VCaP (cell line): ENCODE measurements around the gene SIAH2.

Experiments
- H3K27ac ChIP-seq: fragments of 450-650 bp; 2 replicates; pipeline ENCODE4 v1.5.1; 2017
- TF ChIP-seq, protein P1 (sequence below): fragments of 450-650 bp; conservative IDR thresholded peaks from 2 replicates; pipeline ENCODE4 v1.5.1; 2017; ENCODE audit warnings: mild to moderate bottlenecking, moderate library complexity

Gene SIAH2

DNA sequence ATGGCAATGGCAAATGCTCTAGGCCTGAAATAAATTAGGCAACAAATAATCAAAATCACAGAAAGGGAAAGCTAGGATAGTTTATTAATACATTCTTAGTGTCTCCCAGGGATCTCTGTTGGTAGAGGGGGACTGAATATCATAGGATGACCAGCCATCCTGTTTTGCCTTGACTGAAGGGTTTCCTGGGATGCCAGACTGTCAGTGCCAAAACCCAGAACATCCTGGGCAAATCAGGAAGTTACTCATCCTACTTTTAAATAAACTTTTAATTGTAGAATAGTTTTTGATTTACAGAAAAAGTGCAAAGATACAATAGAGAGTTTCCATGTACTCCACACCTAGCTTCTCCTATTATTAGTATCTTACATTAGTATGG is 21.8 kb upstream of the SIAH2 start:
- TF ChIP-seq, protein P1, sequence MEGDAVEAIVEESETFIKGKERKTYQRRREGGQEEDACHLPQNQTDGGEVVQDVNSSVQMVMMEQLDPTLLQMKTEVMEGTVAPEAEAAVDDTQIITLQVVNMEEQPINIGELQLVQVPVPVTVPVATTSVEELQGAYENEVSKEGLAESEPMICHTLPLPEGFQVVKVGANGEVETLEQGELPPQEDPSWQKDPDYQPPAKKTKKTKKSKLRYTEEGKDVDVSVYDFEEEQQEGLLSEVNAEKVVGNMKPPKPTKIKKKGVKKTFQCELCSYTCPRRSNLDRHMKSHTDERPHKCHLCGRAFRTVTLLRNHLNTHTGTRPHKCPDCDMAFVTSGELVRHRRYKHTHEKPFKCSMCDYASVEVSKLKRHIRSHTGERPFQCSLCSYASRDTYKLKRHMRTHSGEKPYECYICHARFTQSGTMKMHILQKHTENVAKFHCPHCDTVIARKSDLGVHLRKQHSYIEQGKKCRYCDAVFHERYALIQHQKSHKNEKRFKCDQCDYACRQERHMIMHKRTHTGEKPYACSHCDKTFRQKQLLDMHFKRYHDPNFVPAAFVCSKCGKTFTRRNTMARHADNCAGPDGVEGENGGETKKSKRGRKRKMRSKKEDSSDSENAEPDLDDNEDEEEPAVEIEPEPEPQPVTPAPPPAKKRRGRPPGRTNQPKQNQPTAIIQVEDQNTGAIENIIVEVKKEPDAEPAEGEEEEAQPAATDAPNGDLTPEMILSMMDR: no peak

DNA sequence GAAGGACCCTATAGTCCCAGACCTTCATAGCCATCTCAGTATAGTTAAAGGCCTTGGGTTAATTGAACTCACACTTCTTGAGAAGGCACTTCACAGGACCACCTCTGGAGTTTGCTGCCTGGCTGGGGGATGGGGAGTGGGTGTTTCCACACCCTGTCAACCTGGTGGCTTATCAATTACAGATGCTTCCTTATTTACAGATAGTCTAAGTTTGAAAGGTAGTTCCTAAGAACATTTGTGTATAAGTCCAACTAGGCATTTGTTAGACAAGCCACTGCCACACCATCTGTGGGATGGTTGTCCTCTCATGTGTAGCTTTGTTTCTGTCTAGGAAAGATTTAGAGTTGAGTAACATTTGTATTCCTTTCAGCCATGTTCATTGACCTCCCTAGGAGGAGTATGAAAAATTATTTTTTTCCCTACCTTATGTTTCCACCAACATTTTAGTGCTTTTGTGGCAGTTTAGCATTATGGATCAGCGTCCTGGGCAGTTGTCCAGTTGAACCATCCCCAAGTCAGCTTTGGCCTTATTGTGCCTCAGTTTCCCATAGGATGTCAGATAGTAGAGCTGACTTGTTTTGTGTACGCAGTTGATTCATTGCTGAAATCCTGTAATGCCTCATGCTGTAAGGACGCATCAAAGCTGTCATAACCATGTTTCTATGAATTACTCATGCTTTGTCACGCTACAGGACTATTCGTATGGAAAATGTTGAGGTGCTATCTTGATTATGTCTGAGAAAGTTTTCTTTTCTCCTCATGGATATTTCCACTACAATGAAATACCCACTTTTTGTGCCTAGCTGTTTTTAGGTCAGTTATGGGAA is 21.2 kb upstream of the SIAH2 start:
- TF ChIP-seq, protein P1: no peak
- no peak overlapping the region for H3K27ac ChIP-seq

More for the DNA sequence above, 21.8 kb upstream of the SIAH2 start:
- H3K27ac ChIP-seq: no peak overlapping the region

DNA sequence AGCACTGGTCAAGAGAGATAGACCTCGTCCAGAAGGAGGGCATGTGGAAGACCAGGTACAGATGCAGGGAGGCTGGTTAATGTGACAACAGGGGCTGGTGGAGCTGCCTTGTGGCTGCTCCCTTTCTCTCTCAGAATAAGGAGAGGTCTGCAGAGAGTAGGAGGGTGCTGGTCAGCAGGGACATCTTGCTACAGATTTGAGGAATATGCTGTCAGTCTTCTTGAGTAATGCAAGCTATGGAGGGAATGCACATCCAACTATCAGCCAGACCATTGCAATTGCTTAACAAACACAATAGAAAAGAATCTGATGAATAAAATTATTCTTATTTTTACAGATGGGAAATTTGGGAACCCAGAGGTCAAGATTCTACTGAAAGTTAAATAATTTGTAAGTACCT is 20.3 kb upstream of the SIAH2 start:
- TF ChIP-seq, protein P1: no peak
- H3K27ac ChIP-seq: no peak overlapping the region

DNA sequence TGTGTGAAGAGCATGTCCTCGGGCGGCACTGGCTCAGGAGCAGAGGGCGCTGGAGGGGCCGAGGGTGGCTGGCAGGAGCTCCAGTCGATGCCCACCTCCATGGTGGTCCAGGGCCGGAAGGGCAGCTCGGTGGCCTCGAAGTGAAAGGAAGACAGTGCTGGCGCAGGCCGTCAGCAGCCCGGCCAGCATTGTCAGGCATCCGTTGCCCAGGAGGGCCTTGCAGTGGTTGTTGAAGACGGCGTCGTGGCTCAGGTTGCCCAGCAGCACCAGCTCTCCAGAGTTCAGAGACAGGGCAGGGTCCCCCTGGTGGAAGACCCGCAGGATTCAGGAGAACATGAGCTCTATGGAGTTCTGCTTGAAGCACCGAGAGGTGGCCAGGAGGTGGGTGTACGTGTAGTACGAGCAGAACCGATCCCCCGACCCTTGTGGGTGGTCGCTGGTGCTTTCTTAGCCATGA is 16.5 kb upstream of the SIAH2 start:
- H3K27ac ChIP-seq: no peak overlapping the region
- TF ChIP-seq, protein P1: no peak

DNA sequence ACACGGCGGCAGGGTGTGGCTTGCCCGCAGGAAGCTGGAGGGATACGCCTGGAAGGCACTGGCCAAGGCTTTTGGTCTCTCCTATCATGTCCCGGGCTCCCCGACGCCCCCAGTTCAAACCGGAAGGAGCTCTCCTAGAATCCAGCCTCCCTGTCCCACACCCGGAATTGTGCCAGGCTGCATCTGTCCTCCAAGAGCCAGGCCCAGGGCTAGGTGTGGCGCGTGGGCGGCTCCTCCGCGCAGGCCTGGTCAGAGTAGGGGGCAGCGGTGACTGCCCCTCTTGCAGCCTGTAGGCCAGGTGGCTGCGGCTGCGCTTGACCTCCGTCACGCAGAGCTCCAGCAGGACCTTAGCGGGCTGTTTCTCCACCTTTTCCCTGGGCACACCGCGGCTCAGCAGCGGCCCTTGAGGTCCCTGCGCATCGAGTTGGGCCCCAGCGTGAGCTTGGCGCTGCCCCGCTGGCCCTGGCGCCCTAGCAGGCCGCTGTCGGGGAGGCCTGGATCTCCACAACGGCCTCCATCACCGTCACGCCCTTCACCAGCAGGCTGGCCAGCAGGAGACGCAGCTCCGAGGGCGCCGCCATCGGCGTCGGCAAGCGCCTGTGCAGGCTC is 15.9 kb upstream of the SIAH2 start:
- TF ChIP-seq, protein P1: no peak
- no peak overlapping the region for H3K27ac ChIP-seq

DNA sequence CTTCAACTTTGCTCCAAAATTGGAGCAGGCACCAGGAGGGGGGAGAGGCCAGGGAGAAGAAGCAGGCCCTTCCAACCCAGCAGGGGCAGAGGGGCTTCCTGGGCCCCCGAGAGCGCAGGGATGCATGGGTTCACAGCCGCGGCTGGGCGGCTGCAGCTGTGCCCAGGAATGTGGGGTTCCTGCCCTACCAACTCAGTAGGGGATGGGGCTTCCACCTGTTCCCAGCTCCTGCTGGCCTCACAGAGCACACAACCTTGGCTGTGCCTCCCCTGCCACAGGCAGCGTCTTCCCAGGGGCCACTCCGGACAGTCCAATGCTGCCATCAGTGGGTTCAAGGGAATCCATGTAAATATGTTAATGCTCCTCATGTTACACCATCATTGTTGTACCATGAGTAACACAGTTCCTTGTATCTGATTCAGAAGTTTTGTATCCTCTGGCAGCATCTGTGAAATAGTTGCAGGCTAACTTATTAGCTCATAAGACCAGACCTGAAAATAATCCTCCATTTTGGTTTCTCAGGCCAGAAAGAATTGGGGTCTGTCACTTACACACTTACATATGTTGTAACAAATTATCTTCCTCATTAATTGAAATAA is 12.1 kb upstream of the SIAH2 start:
- TF ChIP-seq, protein P1: no peak
- no peak overlapping the region for H3K27ac ChIP-seq

DNA sequence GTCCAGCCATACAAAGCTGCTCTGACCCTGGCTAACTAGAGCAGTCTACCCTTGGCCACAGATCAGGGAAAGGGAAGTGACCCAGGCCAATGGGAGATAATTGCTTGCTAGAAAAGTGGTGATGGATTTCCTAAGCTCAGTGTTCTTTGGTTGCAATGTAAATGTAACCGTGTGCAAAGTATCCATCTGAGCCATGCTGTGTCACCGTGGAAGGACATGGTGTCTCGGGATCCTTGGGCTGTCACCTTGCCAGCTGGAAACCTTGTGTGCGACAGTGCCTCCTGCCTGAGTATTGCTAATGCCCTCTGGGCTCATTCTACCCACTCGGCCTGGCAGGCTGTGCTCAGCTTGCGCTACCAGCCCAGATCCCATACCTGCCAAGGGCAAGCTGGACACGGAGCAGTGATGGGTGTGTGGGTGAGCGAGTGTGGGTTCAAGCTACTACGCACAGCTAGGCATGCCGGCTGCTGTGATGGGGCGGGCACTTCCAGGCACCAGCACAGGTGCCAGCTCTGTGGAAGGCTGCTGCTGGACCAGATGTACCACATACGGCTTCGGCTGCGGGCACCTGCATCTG is 10.7 kb upstream of the SIAH2 start:
- TF ChIP-seq, protein P1: no peak
- H3K27ac ChIP-seq: no peak overlapping the region
